Stimulated activated CD8-positive, alpha-beta memory T cell treated with anti-CD3 and anti-CD28 coated beads, Interleukin-15, amount 100 ng/mL, for 48 hours (primary cell): ENCODE data around the gene NAIF1.
"Not testable (repeated sequence)": the region's sequence is repeated elsewhere in the genome, so short reads cannot be mapped to it uniquely, and the experiment has no call there.

Source experiments
- DNase-seq, 2 donors: peaks; one replicate each; pipeline ENCODE4 v3.0.0-alpha.2; 2020; ENCODE audit warnings: low read depth in 2 of 2

Gene NAIF1

GRCh38 chr9:128066713-128067644 lies at the start of gene NAIF1:
TSS of gene NAIF1 (minus strand) at chr9:128067320. CDS start at chr9:128067101, 219 bp downstream.
- peak; percentile 92 to 94 for DNase-seq

GRCh38 chr9:128116104-128117083 lies 49.3 kb upstream of the NAIF1 start:
- no peak for DNase-seq

- DNase-seq: no peak
These were observed 48.3 kb upstream of the NAIF1 start for GRCh38 chr9:128115187-128116103.

- DNase-seq: no peak
These were observed 47.4 kb upstream of the NAIF1 start for GRCh38 chr9:128114326-128115186.

GRCh38 chr9:128113526-128114325 lies 46.6 kb upstream of the NAIF1 start:
- no peak for DNase-seq

GRCh38 chr9:128111726-128112125 lies 44.6 kb upstream of the NAIF1 start:
- not testable (repeated sequence) for DNase-seq

- no peak for DNase-seq
These were observed 42.1 kb upstream of the NAIF1 start for GRCh38 chr9:128109050-128109709.

GRCh38 chr9:128108269-128109049 lies 41.3 kb upstream of the NAIF1 start:
- DNase-seq: no peak

- no peak for DNase-seq
These were observed 40.5 kb upstream of the NAIF1 start for GRCh38 chr9:128107468-128108268.

- no peak for DNase-seq
These were observed 39.9 kb upstream of the NAIF1 start for GRCh38 chr9:128106940-128107467.

- no peak for DNase-seq
These were observed 39.2 kb upstream of the NAIF1 start for GRCh38 chr9:128106181-128106939.

GRCh38 chr9:128105538-128106175 lies 38.5 kb upstream of the NAIF1 start:
- no peak for DNase-seq

- no peak for DNase-seq
These were observed 37.1 kb upstream of the NAIF1 start for GRCh38 chr9:128104171-128104618.

GRCh38 chr9:128103589-128103962 lies 36.5 kb upstream of the NAIF1 start:
- DNase-seq: no peak

GRCh38 chr9:128102861-128103588 lies 35.9 kb upstream of the NAIF1 start:
- DNase-seq: no peak
